Duodenal mucosa (tissue), 2 donors: ENCODE data around the gene ROM1.
"Not testable (repeated sequence)": the region's sequence is repeated elsewhere in the genome, so short reads cannot be mapped to it uniquely, and the experiment has no call there.

ENCODE experiments used
- H3K27ac ChIP-seq: one replicate; pipeline ENCODE4 v1.7.0; 2013; ENCODE audit warnings: low read depth, low read length
- H3K27me3 ChIP-seq, 2 donors: one replicate each; pipeline ENCODE4 v1.7.0; 2013; ENCODE audit warnings: low read length in 2 of 2, control low read depth in 1 of 2; ENCODE audit not compliant: insufficient read depth in 2 of 2, control insufficient read depth in 1 of 2
- H3K36me3 ChIP-seq, 2 donors: one replicate each; pipeline ENCODE4 v1.7.0; 2013; ENCODE audit warnings: low read length in 2 of 2, control low read depth in 1 of 2; ENCODE audit not compliant: insufficient read depth in 2 of 2, control insufficient read depth in 1 of 2
- H3K4me1 ChIP-seq, 2 donors: one replicate each; pipeline ENCODE4 v1.7.0; 2013; ENCODE audit warnings: low read length in 2 of 2, control low read depth in 1 of 2; ENCODE audit not compliant: insufficient read depth in 2 of 2, control insufficient read depth in 1 of 2
- H3K4me3 ChIP-seq, 2 donors: one replicate each; pipeline ENCODE4 v1.7.0; 2013; ENCODE audit warnings: low read length in 2 of 2, low read depth in 1 of 2
- H3K9ac ChIP-seq, 2 donors: one replicate each; pipeline ENCODE4 v1.7.0; 2013; ENCODE audit warnings: low read length in 2 of 2, low read depth in 1 of 2
- H3K9me3 ChIP-seq, 2 donors: one replicate each; pipeline ENCODE4 v1.7.0; 2013; ENCODE audit warnings: low read length in 2 of 2, control low read depth in 1 of 2; ENCODE audit not compliant: control insufficient read depth in 1 of 2

ROM1 gene

DNA sequence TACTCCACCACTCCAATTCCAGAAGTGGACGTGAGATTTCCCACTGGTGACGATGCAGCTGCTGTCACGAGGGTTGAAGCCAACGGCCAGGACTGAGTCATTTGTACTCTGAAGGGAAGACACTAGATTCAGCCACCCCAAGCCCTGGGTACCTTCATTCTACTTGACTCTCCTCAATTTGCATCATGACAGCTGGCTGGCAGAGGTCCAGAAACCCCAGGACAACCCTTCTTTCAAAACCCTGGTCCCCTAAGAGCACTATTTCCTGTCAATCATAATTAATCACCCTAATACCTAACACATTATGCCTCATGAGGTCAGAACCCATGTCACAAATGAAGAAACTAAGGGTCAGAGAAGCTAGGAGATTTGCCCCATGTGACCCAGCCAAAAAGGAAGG, 5.3 kb upstream of the ROM1 start:
- H3K27me3 ChIP-seq: no peaks in the 10 kb centered on the region
- H3K4me1 ChIP-seq: peaks cover 16 to 19% of the 10 kb centered on the region in 2 donors
- H3K9ac ChIP-seq: no peak overlapping the region
- no peak overlapping the region for H3K4me3 ChIP-seq
- H3K27ac ChIP-seq: no peak overlapping the region
- peaks cover 10 to 25% of the 10 kb centered on the region in 2 donors for H3K36me3 ChIP-seq
- no peaks in the 10 kb centered on the region for H3K9me3 ChIP-seq

- H3K36me3 ChIP-seq: peaks cover 10 to 25% of the 10 kb centered on the region in 2 donors
Measured at GRCh38 chr11:62608776-62609175, 4.3 kb upstream of the ROM1 start.

GRCh38 chr11:62610403-62610802, 2.7 kb upstream of the ROM1 start:
- Histone ChIP-seq H3K4me1 (peaks cover 21 to 26% of the 10 kb centered on the region in 2 donors), H3K9me3 (no peaks in the 10 kb centered on the region), H3K36me3 (peaks cover 10 to 22% of the 10 kb centered on the region in 2 donors), H3K4me3 (no peak overlapping the region), H3K27ac (no peak overlapping the region), H3K9ac (no peak overlapping the region), H3K27me3 (no peaks in the 10 kb centered on the region)

More at GRCh38 chr11:62608776-62609175, 4.3 kb upstream of the ROM1 start:
- no peak overlapping the region for H3K27ac ChIP-seq
- no peak overlapping the region for H3K4me3 ChIP-seq
- no peaks in the 10 kb centered on the region for H3K27me3 ChIP-seq
- no peaks in the 10 kb centered on the region for H3K9me3 ChIP-seq
- no peak overlapping the region for H3K9ac ChIP-seq
- peaks cover 19 to 21% of the 10 kb centered on the region in 2 donors for H3K4me1 ChIP-seq

DNA sequence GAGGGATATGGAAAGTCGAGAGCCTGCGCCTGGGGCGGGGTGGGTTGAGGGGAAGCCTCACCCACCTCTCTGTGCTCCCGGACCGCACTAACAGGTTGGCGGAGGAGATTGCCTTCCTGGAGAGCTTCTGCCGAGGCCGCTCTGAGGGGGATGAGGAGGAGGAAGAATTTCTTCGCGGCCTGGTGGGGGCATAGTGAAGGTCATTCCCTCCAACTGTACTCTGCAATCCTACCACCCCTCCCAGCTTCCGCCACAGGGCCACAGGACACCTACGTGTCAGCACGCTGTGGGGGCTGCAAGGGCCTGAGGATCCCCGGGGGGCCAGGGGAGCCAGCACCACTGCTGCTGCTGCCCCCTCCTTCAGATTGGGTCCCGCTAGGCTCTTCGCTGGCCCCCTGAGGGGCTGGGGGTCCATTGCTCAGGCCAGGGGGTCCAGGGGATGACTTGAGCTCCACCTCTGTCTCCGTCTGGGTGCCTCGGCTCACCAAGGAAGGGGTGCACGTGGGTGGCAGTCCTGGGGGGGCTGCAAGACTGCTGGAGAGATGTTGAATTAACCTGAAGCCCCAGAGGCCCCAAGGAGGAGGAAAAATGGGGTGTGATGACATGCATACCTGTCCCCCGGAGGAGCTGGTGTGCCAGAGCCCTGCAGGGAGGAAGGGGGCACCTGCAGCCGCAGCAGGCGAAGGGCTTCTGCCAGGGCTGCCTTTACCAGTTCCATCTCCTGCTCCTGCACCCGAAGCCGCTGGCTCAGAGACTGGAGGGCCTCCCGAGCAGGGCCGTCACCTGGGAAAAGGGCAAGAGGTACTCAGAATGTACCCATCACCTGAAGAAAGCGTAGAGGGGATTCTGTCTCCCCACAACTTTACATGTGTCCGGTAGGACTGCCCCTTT, 2.0 kb upstream of the ROM1 start:
- Histone ChIP-seq H3K9ac (peak overlapping the region; percentile 75 to 81), H3K4me1 (peaks cover 21 to 26% of the 10 kb centered on the region in 2 donors), H3K4me3 (peak overlapping the region; percentile 70 to 71), H3K9me3 (no peaks in the 10 kb centered on the region), H3K27me3 (no peaks in the 10 kb centered on the region), H3K36me3 (peaks cover 7 to 22% of the 10 kb centered on the region in 2 donors), H3K27ac (no peak overlapping the region)

DNA sequence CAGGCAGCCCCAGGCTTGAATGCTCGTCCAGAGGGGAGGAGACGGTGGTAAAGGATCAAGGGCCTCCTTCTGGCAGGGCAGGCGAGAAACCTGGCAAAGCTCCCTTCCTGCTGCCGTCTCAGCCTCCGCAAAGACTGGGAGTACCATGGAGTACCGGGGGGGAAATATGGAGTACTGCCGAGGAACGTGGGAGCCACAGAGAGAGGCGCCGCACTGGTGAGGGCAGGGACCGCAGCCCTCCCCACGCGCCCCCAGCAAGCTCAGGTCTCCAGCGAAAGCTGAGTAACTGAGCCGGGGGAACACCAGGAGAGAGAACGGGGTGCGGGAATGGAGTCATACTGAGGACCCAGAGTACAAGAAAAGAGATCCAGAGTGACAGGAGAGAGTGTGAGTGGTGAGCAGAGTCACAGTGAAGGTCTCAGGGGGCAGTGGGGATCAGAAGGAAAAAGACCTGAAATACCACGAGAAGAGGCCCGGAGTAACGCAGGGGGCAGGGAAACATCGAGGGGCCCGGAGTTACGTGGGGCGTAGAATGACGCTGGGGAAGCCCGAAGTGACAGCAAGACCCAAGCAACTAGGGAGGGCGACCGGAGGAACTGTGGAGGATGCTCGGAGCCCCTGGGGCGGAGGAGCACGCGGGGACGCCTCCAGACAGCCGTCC, 1.2 kb upstream of the ROM1 start:
- Histone ChIP-seq H3K36me3 (peaks cover 7 to 27% of the 10 kb centered on the region in 2 donors), H3K27me3 (no peaks in the 10 kb centered on the region), H3K9ac (peak overlapping the region; percentile 75 to 81), H3K4me1 (peaks cover 21 to 26% of the 10 kb centered on the region in 2 donors), H3K27ac (peak overlapping the region; percentile 79), H3K9me3 (no peaks in the 10 kb centered on the region), H3K4me3 (peak overlapping the region; percentile 70 to 71)

- Histone ChIP-seq H3K27me3 (no peaks in the 10 kb centered on the region), H3K9me3 (no peaks in the 10 kb centered on the region), H3K9ac (peak overlapping the region in 1 of 2 donors; percentile 32), H3K4me3 (peak overlapping the region; percentile 70 to 71), H3K27ac (peak overlapping the region; percentile 79), H3K4me1 (peaks cover 21 to 26% of the 10 kb centered on the region in 2 donors), H3K36me3 (peaks cover 3 to 29% of the 10 kb centered on the region in 2 donors)
Measured at GRCh38 chr11:62613291-62613778, 278 bp downstream of the ROM1 start.

GRCh38 chr11:62614275-62614674, 1.2 kb downstream of the ROM1 start:
- Histone ChIP-seq H3K27me3 (no peaks in the 10 kb centered on the region), H3K4me1 (peaks cover 21 to 26% of the 10 kb centered on the region in 2 donors), H3K27ac (no peak overlapping the region), H3K36me3 (peaks cover 0 to 20% of the 10 kb centered on the region in 2 donors), H3K9me3 (no peaks in the 10 kb centered on the region), H3K4me3 (no peak overlapping the region), H3K9ac (no peak overlapping the region)

DNA sequence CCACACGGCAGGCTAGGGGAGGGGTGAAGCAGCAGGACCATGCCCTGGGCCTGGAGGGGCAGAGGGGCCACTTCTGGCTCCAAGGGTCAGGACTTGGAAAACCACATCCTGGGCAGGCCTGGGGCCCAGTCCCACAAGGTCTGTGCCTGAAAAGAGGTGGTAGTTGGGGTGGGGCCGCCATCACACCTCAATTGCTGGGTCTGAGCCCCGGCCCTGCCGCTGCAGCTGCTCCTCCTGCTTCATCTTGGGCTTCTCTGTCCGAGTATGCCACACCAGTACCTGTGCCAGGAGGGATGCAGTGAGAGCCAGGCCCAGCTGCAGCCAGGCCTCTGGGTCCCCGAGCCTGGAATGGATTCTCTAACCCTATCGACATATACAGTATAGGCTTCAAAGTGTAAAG, 2.5 kb downstream of the ROM1 start:
- H3K4me1 ChIP-seq: peaks cover 21 to 28% of the 10 kb centered on the region in 2 donors
- H3K9me3 ChIP-seq: no peaks in the 10 kb centered on the region
- H3K36me3 ChIP-seq: peaks cover 0 to 17% of the 10 kb centered on the region in 2 donors
- H3K27me3 ChIP-seq: no peaks in the 10 kb centered on the region
- H3K27ac ChIP-seq: no peak overlapping the region
- H3K9ac ChIP-seq: no peak overlapping the region
- no peak overlapping the region for H3K4me3 ChIP-seq

DNA sequence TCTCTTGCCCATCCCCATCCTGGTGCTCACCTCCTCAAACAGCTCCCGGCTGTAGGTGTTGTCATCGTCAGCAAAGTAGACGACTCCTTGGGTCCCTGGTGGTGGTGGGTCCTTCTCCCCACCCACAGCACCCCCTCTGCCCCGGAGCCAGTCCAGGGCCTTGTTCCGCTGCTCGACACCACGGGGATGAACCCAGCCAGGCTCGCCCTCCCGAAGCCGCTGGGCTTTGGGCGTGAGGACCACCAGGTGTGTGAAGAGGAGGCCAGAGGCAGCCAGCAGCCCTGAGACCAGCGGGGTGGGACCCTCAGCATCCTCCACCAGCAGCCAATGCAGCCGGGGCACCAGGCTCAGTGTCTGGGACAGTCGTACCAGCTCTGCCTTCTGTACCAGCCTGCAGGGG, 3.9 kb downstream of the ROM1 start:
- H3K27ac ChIP-seq, H3K9ac ChIP-seq: not testable (repeated sequence)

GRCh38 chr11:62621027-62621566, 8.0 kb downstream of the ROM1 start:
- H3K36me3 ChIP-seq: peaks cover 11 to 23% of the 10 kb centered on the region in 2 donors
- H3K27ac ChIP-seq: peak overlapping the region; percentile 71
- H3K4me3 ChIP-seq: peak overlapping the region; percentile 85 to 92

More for the DNA sequence above, 3.9 kb downstream of the ROM1 start:
- not testable (repeated sequence) for H3K4me3 ChIP-seq, H3K27me3 ChIP-seq, H3K9me3 ChIP-seq
- Histone ChIP-seq H3K36me3 (peaks cover 0 to 17% of the 10 kb centered on the region in 2 donors), H3K4me1 (peaks cover 15 to 24% of the 10 kb centered on the region in 2 donors)

More at GRCh38 chr11:62621027-62621566, 8.0 kb downstream of the ROM1 start:
- Histone ChIP-seq H3K4me1 (peaks cover 5 to 10% of the 10 kb centered on the region in 2 donors), H3K27me3 (no peaks in the 10 kb centered on the region), H3K9ac (peak overlapping the region; percentile 65 to 84), H3K9me3 (no peaks in the 10 kb centered on the region)
